T-cell (primary cell): Measurements from ENCODE around the gene PSMB8. TPM values are rescaled to one million over a fixed set of nuclear protein-coding genes. Genes with fewer than 3 reads are reported as not detected.
A peak's percentile ranks its signal among the peaks of the same experiment; 100 is the strongest.

Experiments
- ATAC-seq, 4 experiments: fragments of 200-7000 bp in 3 of 4; fragments of 150-1000 bp in 1 of 4; cut with Tn5 transposase; replicated peaks in 1 of 4; 1 replicate in 3 of 4; 2 replicates in 1 of 4; pipeline ENCODE4 v1.10.0; 2021; ENCODE audit warnings: moderate library complexity in 3 of 4, mild to moderate bottlenecking in 2 of 4, moderate number of reproducible peaks in 1 of 4
- CTCF ChIA-PET, 2 donors: fragments of 300-600 bp; sonication (Branson Sonifier 250); formaldehyde crosslinking; loops; one replicate each; lab custom pipeline; 2022; ENCODE audit warnings: antibody characterized with exemption in 2 of 2; lab: Charles Lee
- POLR2A ChIA-PET, 2 donors: fragments of 300-600 bp; sonication (Branson Sonifier 250); formaldehyde crosslinking; loops; one replicate each; lab custom pipeline; 2022; ENCODE audit warnings: antibody characterized with exemption in 2 of 2; lab: Charles Lee
- DNase-seq, 35 experiments: peaks; one replicate each; pipeline versions ENCODE4 v3.0.0 to v3.0.0-alpha.2; 2013 to 2023
- H3K27ac ChIP-seq: one replicate; pipeline ENCODE4 v1.5.1; 2013; ENCODE audit warnings: low read length
- H3K27me3 ChIP-seq, 2 experiments: replicated peaks in 1 of 2; 1 replicate in 1 of 2; 2 replicates in 1 of 2; pipeline versions ENCODE4 v1.6.1 to v1.7.0; 2013; ENCODE audit warnings: low read length in 1 of 2, mixed read lengths in 1 of 2; ENCODE audit not compliant: control insufficient read depth in 2 of 2, insufficient read depth in 2 of 2; ENCODE audit errors: extremely low read depth in 1 of 2
- H3K36me3 ChIP-seq, 2 donors: 1 replicate in 1 of 2; 2 replicates in 1 of 2; pipeline versions ENCODE4 v1.6.1 to v1.7.0; 2013; ENCODE audit warnings: low read length in 1 of 2; ENCODE audit not compliant: control insufficient read depth in 2 of 2, insufficient read depth in 1 of 2; ENCODE audit errors: extremely low read depth in 1 of 2
- H3K4me1 ChIP-seq, 2 experiments: 1 replicate in 1 of 2; 2 replicates in 1 of 2; pipeline versions ENCODE4 v1.6.1 to v1.7.0; 2013; ENCODE audit warnings: low read length in 2 of 2, mixed read lengths in 1 of 2; ENCODE audit not compliant: insufficient read depth in 2 of 2, control insufficient read depth in 1 of 2; ENCODE audit errors: extremely low read depth in 1 of 2
- H3K4me3 ChIP-seq, 2 donors: 1 replicate in 1 of 2; 2 replicates in 1 of 2; pipeline versions ENCODE4 v1.5.1 to v1.7.0; 2013; ENCODE audit warnings: mild to moderate bottlenecking in 2 of 2, low read length in 1 of 2, moderate library complexity in 1 of 2; ENCODE audit not compliant: control insufficient read depth in 1 of 2; ENCODE audit errors: extremely low read depth in 1 of 2
- H3K9me3 ChIP-seq: 2 replicates; pipeline ENCODE4 v1.7.0; 2013
- H3K27ac Mint-ChIP-seq, 2 donors: one replicate each; pipeline ENCODE4 v1.8.0; 2020 to 2021; ENCODE audit warnings: mild to moderate bottlenecking in 2 of 2, mixed read lengths in 2 of 2
- H3K27me3 Mint-ChIP-seq, 2 donors: one replicate each; pipeline ENCODE4 v1.8.0; 2021 to 2022; ENCODE audit warnings: mixed read lengths in 2 of 2
- H3K36me3 Mint-ChIP-seq: one replicate; pipeline ENCODE4 v1.8.0; 2021; ENCODE audit warnings: mixed read lengths
- H3K4me1 Mint-ChIP-seq, 3 donors: one replicate each; pipeline ENCODE4 v1.8.0; 2020 to 2022; ENCODE audit warnings: mixed read lengths in 3 of 3, mild to moderate bottlenecking in 1 of 3
- H3K4me3 Mint-ChIP-seq, 3 donors: one replicate each; pipeline ENCODE4 v1.8.0; 2020 to 2022; ENCODE audit warnings: mild to moderate bottlenecking in 3 of 3, mixed read lengths in 3 of 3, moderate library complexity in 3 of 3
- H3K9me3 Mint-ChIP-seq, 3 donors: one replicate each; pipeline ENCODE4 v1.8.0; 2020 to 2022; ENCODE audit warnings: mixed read lengths in 3 of 3
- WGBS: methylation state at CpG from one replicate; pipeline ENCODE4 v1.1.5; 2013; ENCODE audit warnings: missing lambda C conversion rate; ENCODE audit not compliant: insufficient coverage; 5-methylcytosine and 5-hydroxymethylcytosine counted together
- total RNA-seq, 35 experiments: library from RNA in 6 of 35; stranded (reverse) in 6 of 35; fragments of 120-200 nt in 1 of 35; gene quantifications; one replicate each; pipeline versions ENCODE4 v1.2.1 to v1.2.4 and lab custom pipeline; 2013 to 2026

PSMB8 gene
- total RNA-seq, 5 donors from 2014 or later (not counting 1 experiment from before 2014, with no cell fraction given) = 131 to 171 (median 150) TPM

DNA sequence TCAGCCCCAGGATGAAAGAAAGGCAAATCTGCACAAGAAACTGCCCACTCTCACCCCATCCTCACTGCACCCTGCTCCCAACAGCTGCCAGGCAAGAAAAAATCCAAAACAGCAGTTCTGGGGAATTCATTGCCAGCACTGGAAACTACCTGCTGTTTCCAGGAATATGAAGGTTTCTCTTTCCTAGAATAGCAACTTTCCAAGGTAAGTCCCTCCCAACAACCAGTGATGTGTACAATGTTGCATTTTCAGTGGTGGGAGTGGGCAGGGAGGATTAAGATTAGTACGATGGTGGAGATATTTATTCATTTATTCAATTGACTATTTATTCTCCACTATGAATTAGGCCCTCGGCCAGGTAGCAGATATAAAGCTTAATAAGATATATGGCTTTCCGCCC lies 16.8 kb downstream of the PSMB8 start:
- H3K4me1 ChIP-seq = no peaks in the 10 kb centered on the region
- no peaks in the 10 kb centered on the region for H3K27me3 ChIP-seq
- H3K9me3 ChIP-seq = no peaks in the 10 kb centered on the region
- H3K4me3 ChIP-seq = no peak overlapping the region
- no peaks in the 10 kb centered on the region for H3K27me3 Mint-ChIP-seq
- H3K4me3 Mint-ChIP-seq = no peak overlapping the region
- H3K36me3 ChIP-seq = peaks cover 8 to 49% of the 10 kb centered on the region in 2 donors
- H3K9me3 Mint-ChIP-seq = no peaks in the 10 kb centered on the region
- 100% methylated on average over 1 of the region's 3 CpGs for WGBS
- no peak overlapping the region for H3K27ac ChIP-seq
- ATAC-seq (no peak), DNase-seq (no peak)
- POLR2A ChIA-PET = no interaction called here
- peak overlapping the region; percentile 1 to 64 for H3K27ac Mint-ChIP-seq
- peaks cover 38% of the 10 kb centered on the region for H3K36me3 Mint-ChIP-seq
- H3K4me1 Mint-ChIP-seq = peaks cover 7 to 14% (median 9%) of the 10 kb centered on the region in 3 donors
- CTCF ChIA-PET = interaction anchor here in 1 of 2 donors (1.1 to 3.3 kb wide), 4 partner anchors 11 to 158 kb away, joined by 3 to 20 read pairs (median 10); partner anchors contain the start of gene TAP2

DNA sequence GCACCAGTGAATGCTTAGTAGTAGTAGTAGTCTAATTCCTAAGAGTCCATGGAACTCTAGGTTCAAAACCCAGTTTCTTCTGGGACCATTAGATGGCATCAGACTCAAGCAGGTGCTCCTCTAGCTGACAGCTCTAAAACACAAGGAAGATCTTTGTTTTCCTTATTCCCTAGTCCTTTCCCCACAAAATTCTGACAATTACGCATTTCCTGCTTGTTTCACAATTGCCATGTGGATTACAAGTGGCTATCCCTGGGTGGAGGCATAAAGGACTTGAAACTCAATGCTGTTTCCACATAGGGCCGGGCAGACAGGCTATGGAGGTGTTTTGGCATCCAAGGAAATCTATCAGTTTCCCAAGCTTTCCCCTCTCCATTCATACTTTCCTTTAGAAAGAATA lies 17.9 kb downstream of the PSMB8 start:
- peak in 1 of 35 experiments; percentile 33 for DNase-seq
- Mint-ChIP-seq H3K4me1 (peaks cover 4 to 8% (median 6%) of the 10 kb centered on the region in 3 donors), H3K4me3 (no peak overlapping the region), H3K9me3 (no peaks in the 10 kb centered on the region), H3K27me3 (no peaks in the 10 kb centered on the region), H3K27ac (no peak overlapping the region), H3K36me3 (peaks cover 28% of the 10 kb centered on the region)
- ChIA-PET CTCF (interaction anchor here in 1 of 2 donors (1.0 to 3.3 kb wide), 5 partner anchors 12 to 159 kb away, joined by 3 to 20 read pairs (median 3); partner anchors contain the start of gene TAP2), POLR2A (no interaction called here)
- Histone ChIP-seq H3K9me3 (no peaks in the 10 kb centered on the region), H3K4me3 (no peak overlapping the region), H3K36me3 (peaks cover 8 to 40% of the 10 kb centered on the region in 2 donors), H3K4me1 (no peaks in the 10 kb centered on the region), H3K27ac (no peak overlapping the region), H3K27me3 (no peaks in the 10 kb centered on the region)
- WGBS = 100% methylated on average over 1 of the region's 2 CpGs
- ATAC-seq = no peak

DNA sequence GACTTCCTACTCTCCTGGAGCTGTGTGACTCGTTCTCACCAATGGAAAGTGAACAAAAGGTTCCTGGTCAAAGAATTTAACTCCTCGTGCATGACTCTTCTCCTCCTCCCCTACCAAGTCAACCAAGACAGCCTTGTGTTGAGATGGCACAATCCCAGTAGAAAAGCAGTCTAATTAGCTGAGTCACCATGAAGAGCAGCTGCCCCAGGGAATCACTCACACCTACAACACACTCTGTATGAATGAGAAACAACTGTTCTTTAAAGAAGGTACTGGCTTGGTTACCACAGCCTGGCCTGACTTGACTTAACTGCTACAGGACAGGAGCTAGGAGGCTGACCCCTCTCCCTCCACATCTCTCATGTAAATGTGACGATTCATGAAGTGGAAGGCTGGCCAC lies 24.1 kb downstream of the PSMB8 start:
- Histone ChIP-seq H3K36me3 (no peaks in the 10 kb centered on the region), H3K4me1 (no peaks in the 10 kb centered on the region), H3K27ac (no peak overlapping the region), H3K9me3 (no peaks in the 10 kb centered on the region), H3K27me3 (no peaks in the 10 kb centered on the region), H3K4me3 (no peak overlapping the region)
- ATAC-seq (no peak), DNase-seq (no peak)
- Mint-ChIP-seq H3K27ac (no peak overlapping the region), H3K36me3 (no peaks in the 10 kb centered on the region), H3K4me3 (no peak overlapping the region), H3K27me3 (no peaks in the 10 kb centered on the region), H3K9me3 (no peaks in the 10 kb centered on the region), H3K4me1 (peaks cover 3 to 12% (median 4%) of the 10 kb centered on the region in 3 donors)
- 65% methylated on average over 2 of the region's 3 CpGs for WGBS
- POLR2A ChIA-PET = interaction anchor here in 1 of 2 donors (0.6 kb wide), 1 partner anchor 15 kb away, joined by 3 read pairs; no protein-coding TSS in a partner anchor
- CTCF ChIA-PET = no interaction called here

DNA sequence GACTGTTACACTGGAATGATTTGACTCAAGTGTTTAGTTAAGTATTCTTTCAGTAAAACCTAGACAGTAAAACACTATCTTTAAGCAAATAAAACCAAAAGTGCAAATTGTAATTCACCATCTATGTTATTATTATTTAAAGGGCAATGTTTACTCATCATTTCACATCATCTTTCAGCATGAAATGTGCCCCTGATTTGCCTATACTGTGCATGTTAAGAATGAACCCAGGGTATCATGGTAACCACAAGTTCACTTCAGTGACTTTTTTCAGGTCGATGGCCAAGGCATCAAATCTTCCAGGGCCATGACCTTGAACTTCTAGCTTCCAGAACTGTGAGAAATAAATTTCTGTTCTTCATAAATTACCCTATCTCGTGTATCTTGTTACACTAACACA lies 25.0 kb downstream of the PSMB8 start:
- H3K4me1 ChIP-seq = no peaks in the 10 kb centered on the region
- WGBS = no CpG with 5 or more reads among the region's 2 CpGs
- POLR2A ChIA-PET = no interaction called here
- CTCF ChIA-PET = no interaction called here
- no peaks in the 10 kb centered on the region for H3K27me3 ChIP-seq
- no peak overlapping the region for H3K4me3 Mint-ChIP-seq
- no peak for ATAC-seq
- no peaks in the 10 kb centered on the region for H3K36me3 ChIP-seq
- H3K36me3 Mint-ChIP-seq = no peaks in the 10 kb centered on the region
- DNase-seq = no peak
- no peak overlapping the region for H3K27ac Mint-ChIP-seq
- H3K27me3 Mint-ChIP-seq = no peaks in the 10 kb centered on the region
- no peaks in the 10 kb centered on the region for H3K9me3 ChIP-seq
- H3K9me3 Mint-ChIP-seq = no peaks in the 10 kb centered on the region
- no peak overlapping the region for H3K27ac ChIP-seq
- no peak overlapping the region for H3K4me3 ChIP-seq
- peaks cover 3 to 12% (median 4%) of the 10 kb centered on the region in 3 donors for H3K4me1 Mint-ChIP-seq

DNA sequence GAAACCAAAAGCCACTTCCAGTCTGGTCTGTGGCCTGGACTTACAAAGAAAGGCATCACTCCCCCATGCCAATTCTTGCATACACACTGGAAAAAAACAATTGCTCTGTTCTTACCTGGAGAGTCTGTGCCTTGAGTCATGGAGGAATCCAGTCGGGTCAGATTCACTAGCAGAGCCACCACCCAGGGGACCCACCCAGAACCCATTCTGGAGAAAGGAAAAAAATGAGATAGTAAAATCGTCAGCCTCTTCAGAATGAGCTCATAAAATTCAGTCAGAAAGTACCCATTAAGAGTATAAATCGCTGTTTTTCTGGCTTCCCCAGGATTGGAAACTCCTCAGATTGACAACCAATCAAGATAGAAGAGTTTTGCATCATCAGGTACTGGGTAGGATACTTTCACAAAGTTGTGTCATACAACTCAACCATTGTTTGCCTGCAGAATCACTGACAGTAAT lies 27.1 kb downstream of the PSMB8 start, which contains the start of gene HLA-DOB:
HLA-DOB (minus strand) TSS at position 257 of the 459 bp plus-strand sequence; CDS start at position 206, 51 bp downstream.
- peaks cover 3 to 12% (median 4%) of the 10 kb centered on the region in 3 donors for H3K4me1 Mint-ChIP-seq
- CTCF ChIA-PET = no interaction called here
- Histone ChIP-seq H3K36me3 (no peaks in the 10 kb centered on the region), H3K27me3 (no peaks in the 10 kb centered on the region), H3K4me3 (no peak within 1 kb of the TSS), H3K27ac (no peak within 1 kb of the TSS), H3K9me3 (no peaks in the 10 kb centered on the region), H3K4me1 (no peaks in the 10 kb centered on the region)
- H3K9me3 Mint-ChIP-seq = no peaks in the 10 kb centered on the region
- DNase-seq = peak in 1 of 35 experiments; percentile 49
- H3K4me3 Mint-ChIP-seq = peak within 1 kb of the TSS in 1 of 3 donors; percentile 77
- no CpG with 5 or more reads among the region's 3 CpGs for WGBS
- peak within 1 kb of the TSS in 1 of 2 donors; percentile 72 for H3K27ac Mint-ChIP-seq
- H3K27me3 Mint-ChIP-seq = peaks cover 0 to 4% of the 10 kb centered on the region in 2 donors
- POLR2A ChIA-PET = no interaction called here
- H3K36me3 Mint-ChIP-seq = no peaks in the 10 kb centered on the region
- ATAC-seq = peak; percentile 30 to 76 (median 48)

DNA sequence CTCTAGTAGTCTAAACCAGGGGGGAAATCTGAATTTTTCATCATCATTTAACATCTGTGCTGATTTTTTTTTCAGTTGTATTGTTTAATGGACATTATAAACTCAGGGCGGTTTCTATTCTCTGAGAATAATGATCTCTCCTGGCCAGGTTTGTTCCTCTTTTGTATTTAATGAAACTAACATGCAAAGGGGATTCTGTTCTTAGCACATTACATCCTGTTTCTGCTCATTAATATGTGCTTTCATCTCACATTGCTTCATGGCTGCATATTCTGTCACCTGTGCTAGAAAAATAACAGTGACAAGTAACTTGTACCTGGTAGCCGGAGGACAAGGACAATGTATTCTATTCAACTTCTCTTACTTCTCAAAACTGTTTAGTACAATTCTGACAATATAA lies 27.9 kb downstream of the PSMB8 start:
- CTCF ChIA-PET = no interaction called here
- no peaks in the 10 kb centered on the region for H3K36me3 ChIP-seq
- Mint-ChIP-seq H3K36me3 (no peaks in the 10 kb centered on the region), H3K9me3 (no peaks in the 10 kb centered on the region), H3K27ac (no peak overlapping the region), H3K27me3 (peaks cover 0 to 4% of the 10 kb centered on the region in 2 donors), H3K4me3 (peak overlapping the region in 1 of 3 donors; percentile 60), H3K4me1 (peaks cover 3 to 8% (median 4%) of the 10 kb centered on the region in 3 donors)
- H3K4me1 ChIP-seq = no peaks in the 10 kb centered on the region
- H3K27ac ChIP-seq = no peak overlapping the region
- POLR2A ChIA-PET = no interaction called here
- H3K27me3 ChIP-seq = no peaks in the 10 kb centered on the region
- ATAC-seq (no peak), DNase-seq (no peak)
- no peak overlapping the region for H3K4me3 ChIP-seq
- no CpG with 5 or more reads among the region's 2 CpGs for WGBS
- no peaks in the 10 kb centered on the region for H3K9me3 ChIP-seq
